Measurements from ENCODE around the gene DNAJB6.

DNAJB6 gene

DNA sequence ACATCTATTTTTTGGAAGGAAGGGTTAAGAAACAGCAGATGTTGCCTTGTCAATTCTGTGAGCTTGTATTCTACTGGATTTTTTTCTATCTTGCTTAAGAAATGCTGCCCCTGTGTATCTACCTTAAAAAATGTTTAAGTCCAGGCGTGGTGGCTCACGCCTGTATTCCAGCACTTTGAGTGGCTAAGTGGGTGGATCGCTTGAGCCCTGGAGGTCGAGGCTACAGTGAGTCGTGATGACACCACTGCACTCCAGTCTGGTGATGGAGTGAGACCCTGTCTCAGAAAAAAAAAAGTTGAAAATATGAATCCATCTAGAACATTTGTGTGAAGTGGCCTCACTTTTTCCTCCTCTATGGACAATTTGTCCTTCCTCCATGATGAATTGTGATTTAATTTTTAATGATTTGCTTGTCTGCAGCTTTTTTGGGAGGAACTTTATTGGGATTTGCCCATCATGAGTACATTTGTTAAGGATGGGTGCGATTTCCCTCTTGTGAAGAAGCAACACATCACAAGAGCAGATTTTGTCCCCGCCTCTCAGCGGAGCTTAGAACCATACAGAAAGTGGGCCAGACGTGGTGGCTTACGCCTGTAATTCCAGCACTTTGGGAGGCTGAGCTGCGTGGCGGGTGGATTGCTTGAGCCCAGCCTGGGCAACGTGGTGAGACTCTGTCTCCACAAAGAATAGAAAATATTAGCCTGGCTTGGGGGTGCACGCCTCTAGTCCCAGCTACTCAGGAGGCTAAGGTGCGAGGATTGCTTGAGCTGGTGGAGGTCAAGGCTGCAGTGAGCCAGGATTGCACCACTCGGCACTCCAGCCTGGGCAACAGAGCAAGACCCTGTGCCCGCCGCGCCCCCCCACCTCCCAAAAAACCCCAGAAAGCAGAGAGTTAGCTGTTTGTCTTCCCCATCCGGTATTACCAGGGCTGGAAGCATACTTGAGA, 57.7 kb downstream of the DNAJB6 start:
- no peak overlapping the region for H3K4me3 ChIP-seq (ENCODE audit: low read depth, low read length)

GRCh38 chr7:157395206-157395605, 58.4 kb downstream of the DNAJB6 start:
- no peak overlapping the region for H3K4me3 ChIP-seq (ENCODE audit: low read depth, low read length)

GRCh38 chr7:157396316-157397035, 59.7 kb downstream of the DNAJB6 start:
- no peak overlapping the region for H3K4me3 ChIP-seq (ENCODE audit: low read depth, low read length)

DNA sequence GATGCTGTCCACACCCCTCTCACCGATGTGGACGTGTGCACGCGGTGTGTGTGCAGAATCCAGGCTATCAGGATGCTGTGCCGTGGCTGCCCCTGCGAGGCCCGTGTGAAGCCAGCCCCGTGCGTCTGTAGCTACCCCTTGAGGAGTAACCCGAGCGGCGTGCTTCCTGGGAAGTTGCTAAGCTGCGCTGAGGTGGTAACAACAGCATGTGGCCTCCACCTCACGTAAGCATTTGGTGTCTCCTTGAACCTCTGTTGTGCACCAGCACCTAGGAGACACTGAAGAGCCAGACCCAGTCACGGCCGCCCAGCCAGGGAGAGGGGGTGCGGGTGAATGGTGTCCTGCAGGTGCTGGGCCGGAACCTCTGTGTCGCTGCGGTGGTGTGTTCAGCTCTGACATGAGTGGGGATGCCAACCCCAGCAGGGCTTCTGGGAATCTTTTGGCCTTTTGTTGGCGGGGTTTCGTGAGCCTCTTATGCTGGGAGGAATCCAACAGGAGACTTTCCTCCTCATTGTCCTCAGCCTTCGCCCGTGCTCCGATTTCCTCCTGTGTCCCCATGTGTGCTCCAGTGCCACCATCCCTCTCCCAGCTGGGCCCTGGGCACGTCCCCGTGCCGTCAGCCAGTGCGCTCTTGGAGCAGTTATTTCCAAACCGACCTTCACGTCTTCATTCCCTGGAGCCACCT, 60.4 kb downstream of the DNAJB6 start:
- no peak overlapping the region for H3K4me3 ChIP-seq (ENCODE audit: low read depth, low read length)

- H3K4me3 ChIP-seq (ENCODE audit: low read depth, low read length): no peak overlapping the region
These were observed 61.2 kb downstream of the DNAJB6 start for GRCh38 chr7:157397731-157398691.

- no peak overlapping the region for H3K4me3 ChIP-seq (ENCODE audit: low read depth, low read length)
These were observed 62.4 kb downstream of the DNAJB6 start for GRCh38 chr7:157399086-157399687.

DNA sequence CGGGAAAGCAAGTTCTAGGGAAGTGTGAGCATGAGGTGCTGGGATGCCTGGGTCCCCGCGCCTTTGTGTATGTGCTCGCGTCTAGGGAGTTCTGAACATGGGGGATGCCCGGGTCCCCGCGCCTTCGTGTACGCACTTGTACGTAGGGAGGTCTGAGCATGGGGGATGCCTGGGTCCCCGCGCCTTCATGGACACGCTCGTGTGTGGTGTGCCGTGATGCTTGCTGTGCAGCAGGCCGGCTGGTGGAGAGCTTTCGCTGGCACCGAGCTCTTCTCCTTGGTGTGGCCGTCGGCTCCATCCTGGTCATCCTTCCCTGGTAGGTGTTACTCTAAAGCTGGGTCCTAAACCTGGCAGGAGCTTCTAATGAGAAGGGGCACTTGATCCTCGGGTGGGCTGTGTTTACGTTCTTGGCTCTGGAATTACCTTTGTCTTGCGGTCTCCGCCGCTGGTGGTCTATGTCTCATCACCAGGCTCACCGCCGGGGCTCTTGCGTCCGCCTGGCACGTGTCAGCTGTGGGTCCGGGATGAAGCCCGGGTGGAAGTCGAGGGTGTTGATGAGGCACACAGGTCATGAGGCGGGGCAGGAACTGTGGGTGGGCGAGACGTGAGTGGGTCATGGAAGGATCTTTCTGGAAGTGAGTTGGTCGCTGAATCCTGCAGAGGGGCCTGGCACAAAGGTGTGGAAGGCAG, 63.5 kb downstream of the DNAJB6 start:
- H3K4me3 ChIP-seq (ENCODE audit: low read depth, low read length): no peak overlapping the region

- H3K4me3 ChIP-seq (ENCODE audit: low read depth, low read length): no peak overlapping the region
These were observed 65.0 kb downstream of the DNAJB6 start for GRCh38 chr7:157401567-157402387.

GRCh38 chr7:157402388-157402703, 65.5 kb downstream of the DNAJB6 start:
- H3K4me3 ChIP-seq (ENCODE audit: low read depth, low read length): no peak overlapping the region

- H3K4me3 ChIP-seq (ENCODE audit: low read depth, low read length): no peak overlapping the region
These were observed 66.2 kb downstream of the DNAJB6 start for GRCh38 chr7:157402911-157403534.

DNA sequence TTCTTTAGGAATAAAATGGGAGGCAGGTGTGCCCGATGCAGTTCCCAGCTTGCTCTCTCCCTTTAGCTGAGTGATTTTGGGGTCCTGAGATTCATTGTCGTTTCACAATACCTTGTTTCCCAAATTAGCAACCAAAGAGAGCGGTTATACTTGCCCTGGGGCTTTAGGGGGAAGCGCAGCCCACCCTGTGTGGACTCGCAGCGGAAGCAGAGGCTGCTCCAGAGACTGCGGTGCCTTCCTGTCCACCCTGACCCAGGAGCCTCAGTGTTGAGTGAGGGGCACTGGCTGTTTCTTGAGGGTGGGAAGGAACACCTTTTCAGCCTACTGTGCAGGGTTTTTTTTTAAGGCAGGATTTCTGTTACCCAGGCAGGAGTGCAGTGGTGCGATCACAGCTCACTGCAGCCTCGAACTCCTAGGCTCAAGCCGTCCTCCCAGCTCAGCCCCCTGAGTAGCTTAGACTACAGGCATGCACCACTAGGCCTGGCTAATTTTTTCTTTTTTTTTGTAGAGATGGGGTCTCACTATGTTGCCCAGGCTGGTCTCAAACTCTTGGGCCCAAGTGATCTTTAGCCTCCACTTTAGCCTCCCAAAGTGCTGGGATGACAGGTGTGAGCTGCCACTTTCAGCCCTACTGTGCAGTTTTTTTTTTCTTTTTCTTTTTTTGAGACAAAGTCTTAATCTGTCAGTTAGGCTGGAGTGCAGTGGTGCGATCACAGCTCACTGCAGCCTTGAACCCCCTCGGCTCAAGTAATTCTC, 67.0 kb downstream of the DNAJB6 start:
- no peak overlapping the region for H3K4me3 ChIP-seq (ENCODE audit: low read depth, low read length)

DNA sequence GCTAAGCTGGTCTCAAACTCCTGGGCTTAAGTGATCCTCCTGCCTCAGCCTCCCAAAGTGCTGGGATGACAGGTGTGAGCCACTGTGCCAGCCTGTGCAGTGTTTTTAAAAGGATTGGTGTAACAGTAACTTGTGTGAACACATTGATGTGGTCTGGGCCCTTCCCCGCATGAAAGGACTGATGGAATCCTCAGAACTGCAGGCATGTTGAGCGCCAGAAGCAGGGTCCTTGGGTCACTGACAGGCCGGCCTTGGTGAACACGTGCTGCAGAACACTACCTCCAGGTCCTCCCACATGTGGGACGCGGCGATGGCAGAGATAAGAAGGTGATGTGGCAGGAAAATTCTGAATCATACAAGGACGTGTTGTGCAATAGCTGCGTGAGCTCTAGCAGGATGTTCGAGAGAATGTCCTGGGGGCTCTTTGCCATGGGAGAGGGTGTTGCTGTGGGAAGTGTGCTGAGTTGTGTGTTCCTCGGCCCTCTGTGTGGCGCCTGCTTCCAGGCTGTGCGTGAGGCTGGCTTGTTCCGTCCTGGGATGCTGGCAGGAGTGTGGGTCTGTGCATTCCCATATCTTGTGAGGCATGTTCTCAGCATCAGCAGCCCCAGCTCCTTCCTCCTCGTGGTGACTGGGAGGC, 68.2 kb downstream of the DNAJB6 start:
- no peak overlapping the region for H3K4me3 ChIP-seq (ENCODE audit: low read depth, low read length)

- no peak overlapping the region for H3K4me3 ChIP-seq (ENCODE audit: low read depth, low read length)
These were observed 68.7 kb downstream of the DNAJB6 start for GRCh38 chr7:157405501-157405900.

- no peak overlapping the region for H3K4me3 ChIP-seq (ENCODE audit: low read depth, low read length)
These were observed 69.4 kb downstream of the DNAJB6 start for GRCh38 chr7:157405914-157406810.

DNA sequence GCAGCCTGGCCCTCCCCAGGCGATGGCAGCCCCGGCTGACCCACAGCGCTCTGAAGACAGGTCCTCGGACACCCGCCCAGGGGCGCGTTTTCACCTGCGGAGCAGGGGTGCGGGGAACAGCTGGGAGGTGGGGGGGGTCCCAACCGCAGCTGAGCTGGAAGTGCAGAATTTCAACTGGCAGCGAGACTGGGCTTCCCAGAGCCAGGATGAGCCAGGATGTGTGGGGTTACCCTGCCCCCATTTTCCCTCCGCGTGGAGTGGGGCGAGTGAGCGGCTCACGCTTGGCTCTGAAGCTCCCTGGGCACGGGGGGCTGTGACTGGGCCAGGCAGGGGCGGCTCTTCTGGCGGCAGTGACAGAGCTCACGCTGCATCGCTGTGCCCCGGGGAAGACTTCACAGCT, 70.2 kb downstream of the DNAJB6 start:
- no peak overlapping the region for H3K4me3 ChIP-seq (ENCODE audit: low read depth, low read length)
